Measurements from ENCODE around the gene THBS2. TPM values are rescaled to one million over a fixed set of nuclear protein-coding genes. Genes with fewer than 3 reads are reported as not detected.

The THBS2 gene
- total RNA-seq, 1 donor: 519 TPM

GRCh38 chr6:169223006-169223405 is 30.6 kb downstream of the THBS2 start:
- no peak overlapping the region for H3K4me3 ChIP-seq (ENCODE audit: low read depth, low read length)
- no peak for TF ChIP-seq CTCF (IDR thresholded peaks at IDR 0.05; ENCODE audit: insufficient read depth, low read length)
- DNase-seq (ENCODE audit: low read depth): no peak

GRCh38 chr6:169222126-169222525 is 31.5 kb downstream of the THBS2 start:
- no peak for TF ChIP-seq CTCF (IDR thresholded peaks at IDR 0.05; ENCODE audit: insufficient read depth, low read length)
- no peak for DNase-seq (ENCODE audit: low read depth)
- no peak overlapping the region for H3K4me3 ChIP-seq (ENCODE audit: low read depth, low read length)

- DNase-seq (ENCODE audit: low read depth): no peak
- no peak overlapping the region for H3K4me3 ChIP-seq (ENCODE audit: low read depth, low read length)
- TF ChIP-seq CTCF (IDR thresholded peaks at IDR 0.05; ENCODE audit: insufficient read depth, low read length): no peak
Observed at GRCh38 chr6:169221264-169221663, 32.4 kb downstream of the THBS2 start.

- DNase-seq (ENCODE audit: low read depth): no peak
- TF ChIP-seq CTCF (IDR thresholded peaks at IDR 0.05; ENCODE audit: insufficient read depth, low read length): no peak
- H3K4me3 ChIP-seq (ENCODE audit: low read depth, low read length): no peak overlapping the region
Observed at GRCh38 chr6:169220068-169220964, 33.3 kb downstream of the THBS2 start.

- TF ChIP-seq CTCF (IDR thresholded peaks at IDR 0.05; ENCODE audit: insufficient read depth, low read length): no peak
- DNase-seq (ENCODE audit: low read depth): no peak
- H3K4me3 ChIP-seq (ENCODE audit: low read depth, low read length): no peak overlapping the region
Observed at GRCh38 chr6:169217972-169218371, 35.7 kb downstream of the THBS2 start.

- H3K4me3 ChIP-seq (ENCODE audit: low read depth, low read length): no peak overlapping the region
- no peak for DNase-seq (ENCODE audit: low read depth)
- no peak for TF ChIP-seq CTCF (IDR thresholded peaks at IDR 0.05; ENCODE audit: insufficient read depth, low read length)
Observed at GRCh38 chr6:169216830-169217229, 36.8 kb downstream of the THBS2 start.
